SHP77 treated with DMSO at 0.1 percent for 48 hours (cell line): ENCODE data around the gene BACE1.
"Not testable (repeated sequence)": the region's sequence is repeated elsewhere in the genome, so short reads cannot be mapped to it uniquely, and the experiment has no call there.

ENCODE experiments used
- DNase-seq: peaks from one replicate; lab custom pipeline; 2025; lab: John Stamatoyannopoulos, UW

BACE1 gene

DNA sequence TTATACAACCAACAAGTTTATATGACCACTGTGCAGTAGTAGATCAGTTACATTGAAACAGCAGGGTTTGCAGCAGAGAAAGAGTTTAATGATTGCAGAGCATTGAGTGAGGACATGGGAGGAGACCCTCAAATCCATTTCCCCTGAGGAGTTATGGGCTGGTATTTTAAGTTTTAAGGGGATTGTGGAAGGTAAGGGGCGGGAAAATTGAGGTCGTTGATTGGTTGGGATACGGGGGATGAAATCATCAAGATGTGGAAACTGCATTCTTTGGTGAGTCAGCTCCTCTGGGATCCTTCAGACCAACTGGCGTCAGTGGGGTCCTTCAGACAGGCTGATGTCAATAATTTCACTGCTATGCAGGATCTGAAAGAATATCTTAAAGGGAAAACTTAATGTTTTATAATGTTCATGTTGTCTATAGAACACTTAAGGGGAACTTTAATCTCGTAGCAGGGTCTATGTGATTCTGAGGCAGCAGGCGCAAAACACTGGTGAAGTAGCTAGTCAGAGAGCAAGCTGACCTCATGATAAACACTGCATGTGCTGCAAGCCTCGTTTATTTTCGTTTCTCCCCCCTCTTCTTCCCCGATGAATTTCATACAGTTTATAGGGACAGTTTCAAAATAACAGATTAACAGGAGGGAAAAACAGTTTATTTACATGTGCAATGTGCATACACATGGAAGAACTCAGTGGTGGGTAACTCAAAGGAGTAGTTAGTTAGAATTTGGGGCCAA lies 42.3 kb downstream of the BACE1 start:
- no peak for DNase-seq

DNA sequence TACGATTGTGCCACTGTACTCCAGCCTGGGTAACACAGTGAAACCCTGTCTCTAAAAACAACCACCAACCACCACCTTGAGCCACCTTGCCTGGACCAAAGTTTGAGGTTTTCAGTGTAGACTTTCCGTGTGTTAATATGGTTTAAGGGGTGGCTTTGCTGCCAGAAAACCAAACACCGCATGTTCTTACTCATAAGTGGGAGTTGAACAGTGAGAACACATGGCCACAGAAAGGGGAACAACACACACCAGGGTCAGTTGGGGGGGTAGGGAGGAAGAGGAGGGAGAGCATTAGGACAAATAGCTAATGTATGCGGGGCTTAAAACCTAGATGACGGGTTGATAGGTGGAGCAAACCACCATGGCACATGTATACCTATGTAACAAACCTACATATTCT lies 43.9 kb downstream of the BACE1 start:
- not testable (repeated sequence) for DNase-seq

DNA sequence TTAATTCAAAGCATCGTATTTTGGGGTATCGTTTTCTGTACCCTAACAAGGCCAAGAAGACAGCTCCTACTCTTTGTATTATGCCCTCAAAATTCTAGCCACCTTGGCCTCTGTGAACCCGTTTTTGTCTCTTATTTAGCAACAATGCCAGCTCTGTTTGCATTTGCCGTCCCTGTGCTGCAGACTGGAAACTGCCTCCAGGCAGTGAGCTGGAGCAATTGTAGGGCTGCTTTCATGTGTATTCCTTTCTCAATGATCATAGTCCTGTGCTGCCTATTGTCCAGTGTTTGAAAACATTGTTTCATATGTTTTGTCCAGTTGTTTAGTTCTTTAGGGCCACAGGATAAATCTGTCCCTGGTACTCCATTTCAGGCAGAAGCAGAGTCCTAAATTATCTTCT lies 44.8 kb downstream of the BACE1 start:
- no peak for DNase-seq

DNA sequence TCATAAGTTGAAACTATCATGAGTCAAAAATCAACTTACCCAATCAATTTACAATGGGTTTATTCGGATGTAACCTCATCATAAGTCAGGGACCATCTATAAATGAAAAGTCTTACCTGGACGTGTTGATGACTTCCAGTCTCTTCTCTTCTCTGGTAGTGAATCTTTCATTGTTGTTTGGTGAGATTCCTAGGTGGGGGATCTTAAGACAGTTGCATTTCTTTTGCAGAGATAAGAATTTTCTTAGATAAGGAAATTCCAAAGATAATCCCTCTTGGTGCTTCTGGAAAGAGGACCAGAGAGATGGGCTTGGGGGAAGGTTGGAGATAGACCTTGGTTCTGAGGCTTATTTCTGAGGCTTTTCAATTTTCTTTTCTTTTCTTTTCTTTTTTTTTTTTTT lies 46.2 kb downstream of the BACE1 start:
- DNase-seq = no peak

DNA sequence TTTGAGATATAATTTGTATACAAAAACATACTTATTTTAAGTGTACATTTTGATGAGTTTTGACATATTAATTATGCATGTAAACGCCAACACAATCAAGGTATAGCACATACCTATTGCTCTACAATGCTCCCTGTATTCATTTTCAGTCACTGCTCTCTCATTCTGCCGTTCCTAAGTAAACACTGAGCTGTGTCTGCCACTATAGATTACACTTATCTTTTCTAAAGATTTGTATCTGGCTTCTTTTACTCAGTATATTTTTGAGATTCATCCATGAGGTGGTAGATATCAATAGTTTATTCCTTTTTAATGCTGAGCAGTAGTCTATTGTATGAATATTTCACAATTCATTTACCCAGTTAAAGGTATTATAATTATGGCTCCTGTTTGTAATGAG lies 50.3 kb downstream of the BACE1 start:
- no peak for DNase-seq

DNA sequence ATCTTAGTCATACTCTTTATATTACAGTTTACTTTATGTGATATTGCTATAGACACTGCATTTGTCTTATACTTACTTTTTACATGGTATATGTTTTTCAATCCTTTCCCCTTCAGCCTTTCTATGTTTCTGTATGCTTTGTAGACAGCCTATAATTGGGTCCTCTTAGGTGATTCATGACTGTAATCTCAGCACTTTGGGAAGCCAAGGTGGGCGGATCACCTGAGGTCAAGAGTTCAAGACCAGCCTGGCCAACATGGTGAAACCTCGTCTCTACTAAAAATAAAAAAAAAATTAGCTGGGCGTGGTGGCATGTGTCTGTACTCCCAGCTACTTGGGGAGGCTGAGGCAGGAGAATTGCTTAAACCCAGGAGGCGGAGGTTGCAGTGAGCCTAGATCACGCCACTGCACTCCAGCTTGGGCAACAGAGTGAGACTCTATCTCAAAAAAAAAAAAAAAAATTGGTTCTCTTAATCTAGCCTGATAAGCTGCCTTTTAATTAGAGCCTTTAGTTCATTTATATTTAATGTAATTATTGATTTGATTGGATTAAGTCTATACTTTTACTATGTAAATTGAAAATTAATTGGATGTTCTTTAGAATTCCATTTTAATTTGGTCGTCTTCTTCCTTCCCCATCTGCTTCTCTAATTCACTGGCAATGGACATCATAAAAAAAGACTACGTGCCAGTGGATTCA lies 51.3 kb downstream of the BACE1 start:
- not testable (repeated sequence) for DNase-seq

DNA sequence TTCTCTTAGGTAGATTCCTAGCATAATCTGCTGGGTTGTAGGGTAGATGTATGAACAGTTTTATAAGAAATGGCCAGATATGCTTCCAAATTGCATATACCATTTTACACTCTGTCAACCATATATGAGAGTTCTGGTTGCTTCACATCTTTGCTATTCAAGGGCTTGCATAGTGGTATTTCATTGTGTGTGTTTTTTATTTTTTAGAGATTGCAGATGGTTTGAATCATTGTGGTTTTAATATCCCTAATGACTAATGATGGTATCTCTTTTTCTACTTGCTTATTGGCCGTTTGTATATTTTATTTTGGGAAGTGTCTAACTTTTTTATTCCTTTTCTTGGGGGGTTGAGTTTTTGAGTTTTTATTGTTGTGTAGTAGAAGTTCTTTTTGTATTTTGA lies 56.6 kb downstream of the BACE1 start:
- no peak for DNase-seq

DNA sequence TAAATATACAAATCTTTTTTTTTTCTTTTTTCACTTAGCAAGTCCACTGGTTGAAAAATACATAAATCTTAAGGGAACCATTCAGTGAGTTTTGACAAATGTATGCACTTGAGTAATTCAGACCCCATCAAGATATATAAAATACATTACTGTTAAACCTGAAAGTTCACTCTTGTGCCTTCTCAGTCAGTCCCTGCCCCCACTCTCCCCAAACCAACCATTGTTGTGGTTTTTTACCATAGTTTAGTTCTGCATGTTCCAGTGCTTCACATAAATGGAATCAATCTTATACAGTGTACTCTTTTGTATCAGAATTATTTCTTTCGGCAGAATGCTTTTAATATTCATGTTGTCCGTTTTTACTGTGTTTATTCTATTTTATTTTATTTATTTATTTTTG lies 57.5 kb downstream of the BACE1 start:
- DNase-seq = no peak

DNA sequence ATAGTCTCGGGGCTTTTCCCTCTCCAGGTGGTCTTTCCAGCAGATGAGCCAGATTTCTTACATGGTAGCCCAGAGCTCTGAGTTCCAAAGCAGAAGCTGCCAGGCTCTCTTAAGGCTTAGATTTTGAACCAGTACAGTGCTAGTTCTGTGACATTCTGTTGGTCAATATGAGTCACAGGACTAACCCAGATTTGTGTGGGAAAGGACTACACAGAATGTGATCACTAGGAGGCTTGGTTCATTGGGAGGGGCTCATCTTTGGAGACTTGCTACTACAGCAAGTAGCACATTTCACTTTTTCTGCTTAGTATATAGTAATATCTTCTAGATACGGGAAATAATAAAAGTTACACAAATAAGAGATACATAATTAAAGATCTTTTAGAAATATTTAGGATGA lies 59.5 kb downstream of the BACE1 start:
- no peak for DNase-seq

DNA sequence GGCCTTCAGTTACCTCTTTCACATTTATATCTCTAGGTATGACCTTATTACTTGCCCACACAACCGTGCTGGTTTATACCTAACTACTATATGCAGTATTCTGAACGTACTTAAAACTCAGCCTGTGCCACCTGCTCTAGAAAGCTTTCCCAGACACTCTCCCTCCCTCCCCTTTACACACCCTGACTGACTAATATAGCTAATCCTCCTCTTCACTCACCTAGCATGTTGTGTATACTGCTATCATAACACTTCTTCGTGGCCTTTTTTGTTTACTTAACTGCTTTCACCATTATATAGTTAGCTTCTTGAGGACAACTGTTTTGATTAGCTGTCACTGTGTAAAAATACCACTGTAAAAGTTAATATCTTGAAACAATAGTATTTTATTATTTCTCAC lies 60.1 kb downstream of the BACE1 start:
- no peak for DNase-seq

DNA sequence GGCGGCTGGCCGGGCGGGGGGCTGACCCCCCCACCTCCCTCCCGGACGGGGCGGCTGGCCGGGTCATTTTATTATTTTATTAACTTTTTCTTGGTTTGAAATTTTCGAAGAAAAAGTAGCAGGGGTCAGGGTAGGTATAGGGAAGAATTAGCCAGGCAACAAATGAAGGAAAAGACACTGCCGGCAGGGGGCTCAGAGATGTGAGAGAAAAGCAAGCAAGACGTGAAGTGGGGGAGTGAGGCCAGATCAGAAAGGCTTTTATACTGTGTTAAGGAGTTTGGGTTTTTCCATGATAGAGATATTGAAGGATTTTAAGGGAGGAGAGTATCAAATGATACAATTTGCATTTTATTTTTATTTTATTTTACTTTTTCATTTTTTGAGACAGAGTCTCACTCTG lies 64.5 kb downstream of the BACE1 start:
- no peak for DNase-seq

DNA sequence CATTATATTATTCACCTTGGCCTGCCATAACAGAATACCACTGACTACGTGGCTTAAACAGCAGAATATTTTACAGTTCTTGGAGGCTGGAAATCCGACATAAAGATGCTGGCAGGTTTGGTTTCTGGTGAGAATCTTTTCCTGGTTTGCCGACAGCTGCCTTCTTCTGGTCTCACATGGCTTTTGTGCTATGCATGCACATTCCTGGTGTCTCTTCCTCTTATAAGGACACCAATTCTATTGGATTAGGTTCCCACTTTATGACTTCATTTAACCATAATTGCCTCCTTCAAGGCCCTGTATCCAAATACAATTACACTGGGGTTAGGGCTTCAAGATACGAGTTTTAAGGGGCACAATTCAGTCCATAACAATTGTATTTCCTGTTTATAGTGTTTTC lies 66.5 kb downstream of the BACE1 start:
- DNase-seq = no peak

DNA sequence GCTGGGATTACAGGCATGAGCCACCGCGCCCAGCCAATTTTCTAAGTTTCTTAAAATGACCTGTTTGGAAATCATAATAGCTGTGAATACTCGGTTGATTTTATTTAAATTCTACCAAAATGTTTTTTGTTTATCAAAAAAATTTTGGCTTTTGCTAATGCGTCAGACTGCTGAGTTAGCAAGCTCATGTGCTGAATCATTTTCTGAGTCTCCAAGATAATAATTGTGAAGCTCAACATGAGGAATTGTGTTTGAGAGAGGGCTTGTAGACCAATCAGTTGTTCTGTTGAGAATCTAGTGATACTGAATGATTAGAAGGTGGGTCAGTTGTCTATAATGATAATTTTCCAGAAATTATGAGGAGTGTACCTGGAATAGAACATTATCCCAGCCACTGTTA lies 67.7 kb downstream of the BACE1 start:
- no peak for DNase-seq

DNA sequence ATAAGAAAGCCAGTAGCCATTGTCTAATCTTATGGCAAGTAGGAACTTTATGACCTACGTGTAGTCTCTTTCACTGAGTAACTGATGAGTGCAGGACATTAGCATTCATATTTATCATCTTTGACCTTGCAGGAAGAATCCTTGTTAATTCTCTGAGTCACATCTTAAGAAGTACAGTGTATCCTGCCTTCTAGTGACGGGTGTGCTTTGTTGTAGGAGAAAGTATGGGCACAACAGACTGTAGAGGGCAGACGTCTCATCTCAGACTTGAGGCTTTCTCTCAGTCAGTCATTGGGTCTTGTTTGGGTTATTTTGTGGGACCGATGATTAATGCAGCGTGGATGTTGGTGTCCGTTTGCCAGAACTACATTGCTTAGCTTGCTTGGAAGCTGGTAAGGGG lies 76.8 kb downstream of the BACE1 start:
- DNase-seq = no peak

DNA sequence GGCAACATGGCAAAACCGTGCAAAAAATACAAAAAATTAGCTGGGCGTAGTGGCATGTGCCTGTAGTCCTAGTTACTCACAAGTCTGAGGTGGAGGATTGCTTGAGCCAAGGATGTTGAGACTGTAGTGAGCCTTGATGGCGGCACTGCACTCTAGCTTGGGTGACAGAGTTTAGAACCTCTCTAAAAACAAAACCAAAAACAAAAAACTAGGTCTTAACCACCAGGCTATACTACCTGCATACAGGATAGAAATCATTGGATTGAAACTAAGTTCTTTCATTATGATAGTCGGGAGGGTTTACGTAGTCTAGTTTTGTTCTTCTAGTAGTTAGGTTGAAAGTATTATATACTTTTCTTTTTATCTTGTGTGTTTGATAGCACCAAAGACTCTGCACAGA lies 77.8 kb downstream of the BACE1 start:
- DNase-seq = no peak
